Measurements from ENCODE around the gene CHMP2B. TPM values are rescaled to one million over a fixed set of nuclear protein-coding genes. Genes with fewer than 3 reads are reported as not detected.

Gene CHMP2B
- total RNA-seq, 1 experiment from 2014 or later, result 39.3 TPM

- Mint-ChIP-seq H3K9me3 (no peaks in the 10 kb centered on the region), H3K27me3 (ENCODE audit: low read depth) (no peaks in the 10 kb centered on the region), H3K4me1 (no peaks in the 10 kb centered on the region), H3K27ac (no peak overlapping the region; a peak in 1 of 7 replicates), H3K4me3 (no peak overlapping the region), H3K36me3 (ENCODE audit: insufficient read depth in 1 of 3, low read depth in 3 of 3) (no peaks in the 10 kb centered on the region)
- Histone ChIP-seq H4K20me1 (ENCODE audit: control insufficient read depth, insufficient read depth, insufficient read length) (no peaks in the 10 kb centered on the region), H3K79me1 (ENCODE audit: insufficient read depth, low read depth, low read length, poor library complexity, severe bottlenecking) (no peaks in the 10 kb centered on the region), H3K79me2 (ENCODE audit: insufficient read depth, low read length) (no peaks in the 10 kb centered on the region), H2AK5ac (ENCODE audit: insufficient read length, low read length) (no peak overlapping the region), H2BK15ac (ENCODE audit: low read depth, low read length) (no peak overlapping the region), H4K91ac (ENCODE audit: insufficient read length, low read depth, low read length) (no peak overlapping the region), H3K4me1 (ENCODE audit: insufficient read depth, low read length) (no peaks in the 10 kb centered on the region), H3K23me2 (ENCODE audit: insufficient read length, low read depth, low read length, poor library complexity, severe bottlenecking) (no peaks in the 10 kb centered on the region), H3K14ac (ENCODE audit: insufficient read depth, low read length) (no peak overlapping the region), H3K4ac (ENCODE audit: low read depth, low read length) (no peak overlapping the region), H3K18ac (ENCODE audit: insufficient read length, low read depth, low read length) (no peak overlapping the region), H2AFZ (ENCODE audit: low read length) (no peak overlapping the region), H4K8ac (replicated peaks; ENCODE audit: insufficient read length, low read depth, low read length) (no peak overlapping the region), H2BK20ac (ENCODE audit: low read depth, low read length, poor library complexity, severe bottlenecking) (no peak overlapping the region), H3K9ac (ENCODE audit: extremely low read depth, insufficient read length, low read length) (no peak overlapping the region), H3T11ph (ENCODE audit: low read length) (no peak overlapping the region), H2BK5ac (ENCODE audit: insufficient read length, low read length) (no peak overlapping the region), H2BK12ac (ENCODE audit: insufficient read length, low read depth, low read length) (no peak overlapping the region), H3K23ac (ENCODE audit: insufficient read length, low read depth, low read length) (no peak overlapping the region), H3K9me3 (ENCODE audit: control insufficient read depth, low read depth, low read length) (no peaks in the 10 kb centered on the region), H3K4me2 (ENCODE audit: insufficient read depth, insufficient read length, low read length) (no peak overlapping the region), H3K56ac (ENCODE audit: insufficient read length, low read depth, low read length) (no peak overlapping the region), H3K27ac (ENCODE audit: insufficient read length, low read depth, low read length) (no peak overlapping the region), H2BK120ac (ENCODE audit: low read depth, low read length, poor library complexity, severe bottlenecking) (no peak overlapping the region), H4K5ac (ENCODE audit: insufficient read length, low read depth, low read length) (no peak overlapping the region), H3K27me3 (ENCODE audit: insufficient read depth, low read length) (no peaks in the 10 kb centered on the region)
- WGBS (ENCODE audit: extremely low coverage, insufficient read length, low lambda C conversion rate), result no CpG with 5 or more reads among the region's 8 CpGs
- no peak for TF ChIP-seq CTCF (conservative IDR thresholded peaks at IDR 0.05)
- DNase-seq, result no peak
Observed at GRCh38 chr3:87267953-87268645, 41.0 kb downstream of the CHMP2B start.
